ENCODE data around the gene TMEM234. TPM values are rescaled to one million over a fixed set of nuclear protein-coding genes. Genes with fewer than 3 reads are reported as not detected.

Gene TMEM234
- total and polyA plus RNA-seq, 2 of the 13 experiments (the other 11 are each of a cell fraction or from before 2014, with no cell fraction given), result 6.1 to 9.0 TPM

GRCh38 chr1:32247983-32248889 lies 26.1 kb upstream of the TMEM234 start (continued):
- TF ChIP-seq ZNF350 (CRISPR knock-in tag; IDR thresholded peaks at IDR 0.05; ENCODE audit: borderline replicate concordance, low read depth) (peak; percentile 55; the same call in 1 of the 2 replicates), ZNF414 (CRISPR knock-in tag; IDR thresholded peaks at IDR 0.05) (no peak), MEIS2 (CRISPR knock-in tag; IDR thresholded peaks at IDR 0.05) (peak; percentile 69; the same call in 1 of the 2 replicates), ZNF598 (CRISPR knock-in tag; IDR thresholded peaks at IDR 0.05; ENCODE audit: borderline replicate concordance) (no peak), TGIF2 (CRISPR knock-in tag; IDR thresholded peaks at IDR 0.05) (peak; percentile 59; the same call in 1 of the 2 replicates), ZMYM2 (CRISPR knock-in tag; IDR thresholded peaks at IDR 0.05) (peak; percentile 85), ZNF501 (CRISPR knock-in tag; IDR thresholded peaks at IDR 0.05) (peak; percentile 79), PTBP1 (IDR thresholded peaks at IDR 0.05; ENCODE audit: low read depth, low read length, poor library complexity, severe bottlenecking) (peak; percentile 85), TFDP1 (CRISPR knock-in tag; IDR thresholded peaks at IDR 0.05; ENCODE audit: borderline replicate concordance) (peak; percentile 35; the same call in 1 of the 2 replicates), HNRNPL (IDR thresholded peaks at IDR 0.05; ENCODE audit: low read depth, low read length) (0 out of 2 replicates have a peak, but pooled peaks have one; percentile 50), ZNF879 (CRISPR knock-in tag; IDR thresholded peaks at IDR 0.05) (no peak), HMGXB4 (CRISPR knock-in tag; IDR thresholded peaks at IDR 0.05; ENCODE audit: borderline replicate concordance in 1 of 2, low read depth in 1 of 2) (peak; percentile 66 to 85; a peak in 3 of 4 replicates), KLF15 (CRISPR knock-in tag; IDR thresholded peaks at IDR 0.05; ENCODE audit: borderline replicate concordance) (no peak), NFKBIZ (CRISPR knock-in tag; IDR thresholded peaks at IDR 0.05) (no peak), ZBTB33 (CRISPR knock-in tag; IDR thresholded peaks at IDR 0.05) (peak; percentile 39; the same call in 1 of the 2 replicates), ZNF230 (CRISPR knock-in tag; IDR thresholded peaks at IDR 0.05) (0 out of 2 replicates have a peak, but pooled peaks have one; percentile 62), ZSCAN29 (CRISPR knock-in tag; conservative IDR thresholded peaks at IDR 0.05) (peak; percentile 37; the same call in 1 of the 2 replicates), KDM1A (CRISPR knock-in tag; IDR thresholded peaks at IDR 0.05) (peak; percentile 95)
